HG03342 (cell line): ENCODE measurements around the gene STUM.
"Not testable (repeated sequence)": the region's sequence is repeated elsewhere in the genome, so short reads cannot be mapped to it uniquely, and the experiment has no call there.

ENCODE experiments used
- ATAC-seq: cut with Tn5 transposase; IDR thresholded peaks from one replicate; pipeline ENCODE4 v1.9.1; 2021; ENCODE audit warnings: mild to moderate bottlenecking, moderate library complexity; ENCODE audit not compliant: unreplicated experiment

STUM gene

DNA sequence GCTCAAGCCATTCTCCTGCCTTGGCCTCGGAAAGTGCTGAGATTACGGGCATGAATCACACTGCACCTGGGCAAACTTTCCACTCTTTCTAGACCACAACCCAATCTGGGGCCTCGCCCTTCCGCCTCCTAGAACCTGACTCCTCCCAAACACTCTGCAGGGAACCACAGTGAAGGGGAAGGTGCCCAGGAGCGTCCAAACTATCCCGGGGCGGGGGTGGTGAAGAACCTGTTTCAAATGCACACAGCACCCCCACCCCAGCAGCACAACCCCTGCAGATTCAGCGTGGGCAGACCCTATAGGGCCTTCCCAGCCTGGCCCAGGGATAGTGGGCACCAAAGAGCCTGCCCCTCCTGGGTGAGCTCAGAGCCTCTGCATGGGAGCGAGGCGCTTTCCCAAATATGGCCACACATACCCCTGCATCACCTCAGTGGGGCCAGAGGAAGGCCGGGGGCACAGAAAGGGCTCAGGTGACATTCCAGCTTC lies 86.9 kb downstream of the STUM start:
- ATAC-seq = no peak

DNA sequence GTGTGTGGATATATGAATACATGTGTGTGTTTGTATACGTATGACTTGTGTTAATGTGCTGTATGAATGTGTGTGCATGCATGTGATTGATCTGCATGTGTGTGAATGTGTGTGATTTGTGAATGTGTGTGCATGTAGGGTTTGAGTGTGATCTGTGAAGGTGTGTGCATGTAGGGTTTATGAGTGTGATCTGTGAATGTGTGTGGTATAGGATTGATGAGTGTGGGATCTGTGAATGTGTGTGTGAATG lies 88.2 kb downstream of the STUM start:
- ATAC-seq = no peak

DNA sequence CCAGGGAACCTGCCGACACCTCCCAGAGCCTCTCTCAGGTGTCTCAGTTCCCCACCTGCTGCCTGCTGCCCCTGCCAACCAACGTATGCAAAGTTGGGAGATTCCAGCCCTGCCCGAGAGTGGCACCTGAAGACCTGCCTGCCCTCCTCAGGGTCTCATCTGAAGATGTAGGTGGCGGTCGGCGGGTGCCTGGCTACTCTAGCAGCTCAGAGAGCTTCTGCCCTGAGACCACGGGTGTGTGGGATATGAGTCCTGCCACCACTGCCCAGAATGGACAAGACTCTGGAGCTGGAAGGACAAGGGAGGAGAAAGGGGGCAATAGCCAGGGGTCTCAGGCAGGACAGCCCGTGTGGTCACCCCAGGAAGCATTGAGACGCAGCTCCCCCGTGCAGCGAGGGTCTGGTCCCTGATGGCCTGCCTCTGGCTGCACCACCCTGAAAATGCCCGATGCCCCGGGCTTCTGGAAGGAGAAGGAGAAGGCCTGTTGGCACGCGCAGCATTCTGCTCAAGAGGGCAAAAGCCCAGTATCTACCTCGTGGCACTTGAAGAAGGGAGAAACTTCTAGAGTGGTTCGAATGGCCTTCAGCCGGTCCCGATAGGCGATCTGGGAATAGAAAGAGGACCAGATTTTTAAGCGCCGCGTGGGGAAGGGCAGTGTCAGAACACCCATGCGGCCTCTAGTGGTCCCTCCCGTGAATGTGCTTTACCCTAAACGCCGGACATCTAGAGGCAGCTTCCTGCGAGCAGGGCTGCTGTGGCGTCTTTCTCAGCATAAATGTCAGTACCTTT lies 88.8 kb downstream of the STUM start:
- no peak for ATAC-seq

DNA sequence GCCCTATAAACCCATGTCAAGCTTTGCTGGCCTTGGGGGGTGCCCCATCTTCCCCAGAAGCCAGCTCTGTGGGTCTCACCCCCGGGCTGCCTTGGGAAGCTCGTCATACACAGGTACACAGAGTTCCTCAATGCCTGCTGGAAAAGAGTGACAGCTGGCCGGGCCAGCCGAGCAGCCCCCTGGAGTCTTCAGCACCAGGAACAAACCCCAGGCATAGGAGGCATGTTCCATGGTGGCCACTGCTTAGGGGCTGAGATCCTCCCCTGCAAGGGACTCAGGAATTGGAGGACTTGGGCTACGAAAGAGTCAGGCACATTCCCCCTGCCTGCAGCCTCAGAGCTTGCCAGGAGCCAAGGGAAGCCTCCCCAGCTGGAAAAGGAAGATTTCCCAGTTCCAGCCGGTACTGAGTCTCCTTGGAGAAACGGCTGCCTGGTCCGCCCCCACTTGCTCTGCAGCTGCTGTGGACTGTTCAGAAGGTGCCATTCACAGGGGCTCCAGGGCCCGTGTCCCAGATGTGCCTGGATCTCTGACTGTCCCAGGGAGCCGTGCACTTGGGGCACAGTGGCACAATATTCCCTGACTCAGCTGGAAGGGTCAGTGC lies 89.5 kb downstream of the STUM start:
- no peak for ATAC-seq

DNA sequence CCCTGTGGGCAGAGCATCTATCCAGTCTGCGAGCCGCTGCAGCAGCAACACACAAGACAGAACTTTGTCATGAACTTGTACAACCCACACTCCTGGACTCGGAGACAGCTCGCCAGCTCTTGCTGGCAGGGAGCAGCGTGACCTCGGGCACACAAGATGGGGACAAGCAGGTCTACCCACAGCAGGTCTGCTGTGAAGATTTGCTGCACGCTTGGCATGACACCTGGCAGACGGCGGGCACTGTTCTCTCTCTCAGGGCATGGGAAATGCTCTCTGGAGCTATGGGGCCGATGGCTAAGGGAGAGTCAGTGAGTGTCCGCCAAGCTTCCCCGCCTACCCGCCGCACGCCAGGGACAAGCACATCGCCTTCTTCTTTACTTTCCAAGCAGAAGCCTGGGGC lies 90.0 kb downstream of the STUM start:
- no peak for ATAC-seq

DNA sequence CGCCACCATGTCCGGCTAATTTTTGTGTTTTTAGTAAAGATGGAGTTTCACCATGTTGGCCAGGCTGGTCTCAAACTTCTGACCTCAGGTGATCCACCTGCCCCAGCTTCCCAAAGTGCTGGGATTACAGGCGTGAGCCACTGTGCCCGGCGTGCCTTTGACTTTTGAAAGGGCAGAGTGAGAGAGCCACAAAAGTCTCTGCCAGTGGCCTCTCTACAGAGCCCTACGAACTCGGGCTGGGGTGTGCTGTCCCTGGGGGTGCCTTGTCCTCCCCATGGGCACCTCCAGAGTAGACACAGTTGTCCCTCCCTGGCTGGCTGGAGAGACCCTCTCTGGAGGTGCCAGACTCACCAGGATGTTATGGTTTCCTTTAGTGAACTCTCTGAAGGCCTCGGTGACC lies 90.6 kb downstream of the STUM start:
- not testable (repeated sequence) for ATAC-seq

DNA sequence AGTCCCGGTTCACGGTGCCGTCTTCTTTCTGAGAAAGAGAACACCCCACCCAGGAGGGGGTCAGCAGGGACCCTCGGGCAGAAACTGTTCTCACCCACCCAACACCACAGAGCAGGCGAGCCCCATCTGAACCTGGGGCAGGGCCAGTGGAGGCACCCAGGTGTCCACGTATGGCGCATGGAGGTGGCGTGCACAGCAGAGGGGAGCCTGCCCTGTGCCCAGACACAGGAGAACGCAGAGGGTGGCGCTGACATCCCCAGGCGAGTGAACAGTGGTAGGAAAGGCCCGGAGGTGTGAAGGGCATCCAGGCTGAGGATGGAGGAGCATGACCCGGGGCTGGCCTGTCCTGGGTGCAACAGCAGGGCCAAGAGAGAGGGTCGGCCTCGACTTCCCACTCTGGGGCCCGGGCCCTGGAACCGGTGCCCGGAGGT lies 91.1 kb downstream of the STUM start:
- ATAC-seq = no peak

DNA sequence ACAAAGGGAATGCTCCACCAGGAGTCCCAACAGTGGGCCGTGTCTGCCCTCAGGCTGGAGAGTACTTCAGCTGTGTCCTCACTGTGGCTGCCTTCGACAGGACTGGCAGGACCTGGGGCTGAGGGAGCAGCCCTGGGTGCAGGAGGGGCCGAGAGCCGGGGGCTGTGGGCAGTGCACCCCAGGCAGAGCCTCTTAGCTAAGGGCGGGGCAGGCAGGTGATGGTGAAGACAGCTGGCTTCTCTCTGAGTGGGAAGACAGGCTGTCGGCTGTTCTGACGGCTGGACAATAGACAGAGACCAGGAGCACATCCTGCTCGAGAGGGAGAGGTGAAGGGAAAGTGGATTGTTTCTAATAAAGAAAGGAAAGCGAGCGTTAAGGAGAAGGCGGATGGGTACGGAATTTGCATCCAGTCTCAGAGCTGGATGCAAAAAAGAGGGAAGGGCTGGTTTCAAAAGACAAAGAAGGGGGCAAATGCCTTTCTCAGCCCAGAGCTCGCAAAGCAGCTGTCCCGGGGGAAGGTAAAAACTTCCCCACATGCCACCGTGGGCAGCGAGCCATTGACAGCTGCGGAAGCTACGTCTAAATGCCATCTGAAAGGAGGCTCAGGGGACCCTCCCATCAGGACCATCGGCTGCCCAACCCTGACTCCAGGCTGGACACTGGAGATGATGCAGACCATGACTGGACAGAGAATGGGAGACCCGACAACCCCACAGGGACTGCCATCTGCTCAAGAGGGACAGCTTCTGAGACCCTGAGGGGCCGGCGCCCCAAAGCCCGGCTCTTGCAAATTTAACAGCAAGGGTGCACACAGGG lies 92.0 kb downstream of the STUM start:
- no peak for ATAC-seq

DNA sequence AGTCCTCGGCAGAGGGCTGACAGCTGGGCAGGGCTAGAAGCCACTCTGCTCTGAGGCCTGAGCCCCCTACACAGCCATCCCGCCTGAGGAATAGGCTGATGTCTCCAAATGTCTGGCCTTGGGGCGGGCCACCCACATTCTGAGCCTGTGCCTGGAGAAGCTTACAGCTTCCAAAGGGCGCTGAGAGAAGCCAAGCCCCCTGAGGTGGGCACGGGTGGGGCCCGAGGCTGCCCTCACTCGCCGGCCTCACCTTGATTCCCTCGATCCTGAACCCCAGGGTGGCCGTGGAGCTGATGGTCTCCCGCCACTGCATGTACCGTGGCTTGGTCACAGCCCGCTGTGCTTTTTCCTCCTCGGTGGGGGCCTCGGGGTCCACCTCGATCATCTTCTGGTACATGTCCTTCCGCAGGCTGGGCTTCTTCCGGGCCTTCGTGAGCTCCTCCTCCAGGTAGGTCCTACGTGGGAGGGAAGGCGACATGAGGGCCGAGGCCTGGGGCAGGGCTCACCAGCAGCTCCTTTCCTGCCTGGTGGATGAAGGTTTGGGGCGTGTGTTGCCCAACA lies 93.2 kb downstream of the STUM start:
- ATAC-seq = no peak

DNA sequence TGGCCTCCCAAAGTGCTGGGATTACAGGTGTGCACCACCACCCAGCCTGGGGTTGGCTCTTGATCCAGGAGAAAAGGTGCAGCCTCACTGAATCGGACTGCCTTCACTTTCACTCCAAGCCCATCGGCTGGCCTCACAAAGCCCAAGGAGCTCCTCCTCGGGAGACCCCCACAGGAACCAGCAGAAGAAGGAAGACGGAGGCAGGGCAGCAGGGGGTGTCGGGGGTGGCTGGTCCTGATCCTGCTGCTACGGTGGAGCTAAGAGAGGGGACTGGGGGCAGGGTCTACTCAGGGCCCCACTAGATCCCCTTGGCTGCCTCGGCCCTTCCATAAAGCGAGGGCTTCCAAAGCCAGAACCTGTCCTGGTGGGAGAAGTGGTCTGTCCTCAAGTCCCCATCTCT lies 93.9 kb downstream of the STUM start:
- no peak for ATAC-seq

DNA sequence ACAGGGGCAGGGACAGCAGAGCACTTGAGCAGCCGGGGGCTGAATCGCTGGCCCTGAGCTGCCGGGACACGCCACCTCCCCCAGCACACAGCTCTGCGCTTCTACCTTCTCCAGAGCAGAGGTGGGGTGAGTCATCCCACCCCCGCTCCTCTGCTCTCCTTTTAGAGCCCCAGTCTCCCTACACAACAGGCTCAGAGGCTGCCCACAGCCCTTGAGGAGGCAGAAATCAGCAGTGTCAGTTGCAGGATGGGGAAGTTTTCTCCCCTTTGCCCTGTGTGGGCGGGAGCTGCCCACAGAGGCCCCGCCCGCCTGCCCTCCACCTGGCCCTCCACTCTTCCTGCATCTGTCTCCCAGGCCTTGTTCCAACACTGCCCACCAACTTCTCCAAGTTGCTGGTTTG lies 94.6 kb downstream of the STUM start:
- peak; percentile 79 for ATAC-seq

DNA sequence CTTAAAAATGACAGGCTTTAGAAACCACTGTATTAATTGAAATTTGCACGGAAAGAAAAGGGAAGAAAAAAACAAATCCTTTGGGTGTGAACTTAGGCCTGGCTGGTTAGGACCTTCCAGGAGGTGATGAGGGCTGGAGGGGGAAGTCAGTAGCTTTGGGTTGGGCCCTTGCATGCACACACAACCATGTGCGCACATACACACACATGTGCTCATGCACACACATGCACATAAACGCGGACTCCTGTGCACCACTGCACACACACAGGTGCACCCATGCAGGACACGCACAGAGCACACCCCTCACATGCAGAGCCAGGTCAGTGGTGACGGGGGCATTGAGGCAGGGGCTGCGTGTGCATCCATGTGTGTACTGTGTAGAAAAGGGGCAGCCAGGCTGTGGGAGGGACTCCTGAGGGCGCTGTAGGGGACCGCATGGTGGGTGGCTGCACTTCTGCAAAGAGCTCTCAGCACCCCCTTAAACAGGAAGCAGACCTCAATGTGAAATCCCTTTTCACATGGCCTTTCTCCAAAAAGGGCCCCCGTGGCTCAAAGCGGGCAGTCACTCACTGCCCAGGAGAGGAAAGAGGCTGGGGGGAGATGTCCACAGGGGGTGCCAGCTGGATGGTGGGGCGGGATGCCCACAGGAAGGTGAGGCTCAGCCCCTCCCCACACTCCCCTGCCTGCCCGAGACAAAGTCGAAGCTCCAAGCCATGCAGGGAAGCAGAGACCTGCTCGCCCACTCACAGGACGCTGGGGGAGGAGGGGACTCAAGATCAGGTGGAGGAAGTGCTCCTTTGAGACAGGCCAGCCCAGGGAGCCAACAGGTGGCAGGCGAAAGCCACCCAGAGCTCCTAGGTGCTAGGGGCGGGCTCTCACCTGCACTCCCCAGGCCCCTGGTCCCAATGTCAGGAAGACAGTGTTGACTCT lies 95.3 kb downstream of the STUM start:
- peak; percentile 35 for ATAC-seq

DNA sequence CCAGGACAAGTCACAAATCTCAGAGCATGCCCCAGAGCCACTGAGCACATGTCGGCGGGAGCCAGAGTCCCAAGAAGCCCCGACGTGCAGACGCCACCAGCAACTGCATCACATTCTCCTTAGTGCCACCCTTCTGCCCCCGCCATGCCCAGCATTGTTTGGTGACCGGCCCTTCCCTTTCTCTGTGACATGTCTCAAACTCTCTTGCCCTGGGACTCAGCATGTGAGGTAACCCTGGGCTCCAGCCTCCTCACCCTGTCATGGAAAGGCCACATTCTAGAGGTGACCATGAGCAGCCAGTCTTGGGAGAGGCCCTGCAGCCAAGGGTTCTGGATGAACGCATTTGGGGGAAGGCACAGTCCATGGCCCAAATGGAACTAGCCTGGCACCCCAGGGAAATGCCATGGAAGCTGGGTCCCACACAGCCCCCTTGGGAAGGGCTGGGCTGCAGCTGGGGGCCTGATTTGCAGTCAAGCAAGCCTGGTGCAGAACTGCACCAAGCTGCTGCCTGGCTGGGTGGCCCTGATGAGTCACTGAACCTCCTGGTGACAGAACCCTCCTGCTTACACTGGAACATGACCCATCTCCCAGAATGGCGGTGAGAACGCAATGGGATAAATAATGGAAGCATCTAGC lies 96.1 kb downstream of the STUM start:
- ATAC-seq = no peak

DNA sequence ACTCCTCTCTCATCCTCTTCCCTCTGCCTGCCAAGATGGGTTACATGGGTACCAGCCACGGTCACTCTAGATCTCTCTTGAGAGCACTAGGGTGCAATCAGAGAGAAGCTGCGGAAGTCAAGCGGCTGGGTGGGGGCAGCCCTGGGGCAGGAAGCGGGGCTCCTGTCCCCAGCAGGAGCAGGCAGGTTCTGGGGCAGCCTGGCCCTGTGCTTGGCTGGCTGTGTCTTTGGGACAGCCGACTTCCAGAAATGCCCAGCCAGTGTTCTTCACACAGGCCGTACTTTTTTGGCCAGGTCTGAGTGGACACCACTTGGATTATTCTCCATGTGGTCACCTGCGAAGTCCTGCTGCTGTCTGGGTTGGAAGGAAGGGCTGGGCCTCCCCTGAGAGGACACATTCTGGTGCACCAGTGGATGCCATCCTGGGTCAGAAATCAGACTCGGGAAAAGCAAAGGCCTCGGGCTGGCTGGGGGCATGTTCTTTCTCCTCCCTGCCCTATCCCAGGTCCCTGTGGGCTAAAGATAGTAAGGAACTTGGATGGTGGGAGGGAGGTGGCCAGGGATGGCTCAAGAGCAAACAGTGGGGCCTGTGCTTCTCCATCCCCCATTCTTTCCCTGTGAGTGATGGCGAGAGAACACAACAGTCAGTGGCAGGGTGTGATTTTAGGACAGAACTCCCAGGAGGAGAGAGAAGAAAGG lies 96.9 kb downstream of the STUM start:
- no peak for ATAC-seq

DNA sequence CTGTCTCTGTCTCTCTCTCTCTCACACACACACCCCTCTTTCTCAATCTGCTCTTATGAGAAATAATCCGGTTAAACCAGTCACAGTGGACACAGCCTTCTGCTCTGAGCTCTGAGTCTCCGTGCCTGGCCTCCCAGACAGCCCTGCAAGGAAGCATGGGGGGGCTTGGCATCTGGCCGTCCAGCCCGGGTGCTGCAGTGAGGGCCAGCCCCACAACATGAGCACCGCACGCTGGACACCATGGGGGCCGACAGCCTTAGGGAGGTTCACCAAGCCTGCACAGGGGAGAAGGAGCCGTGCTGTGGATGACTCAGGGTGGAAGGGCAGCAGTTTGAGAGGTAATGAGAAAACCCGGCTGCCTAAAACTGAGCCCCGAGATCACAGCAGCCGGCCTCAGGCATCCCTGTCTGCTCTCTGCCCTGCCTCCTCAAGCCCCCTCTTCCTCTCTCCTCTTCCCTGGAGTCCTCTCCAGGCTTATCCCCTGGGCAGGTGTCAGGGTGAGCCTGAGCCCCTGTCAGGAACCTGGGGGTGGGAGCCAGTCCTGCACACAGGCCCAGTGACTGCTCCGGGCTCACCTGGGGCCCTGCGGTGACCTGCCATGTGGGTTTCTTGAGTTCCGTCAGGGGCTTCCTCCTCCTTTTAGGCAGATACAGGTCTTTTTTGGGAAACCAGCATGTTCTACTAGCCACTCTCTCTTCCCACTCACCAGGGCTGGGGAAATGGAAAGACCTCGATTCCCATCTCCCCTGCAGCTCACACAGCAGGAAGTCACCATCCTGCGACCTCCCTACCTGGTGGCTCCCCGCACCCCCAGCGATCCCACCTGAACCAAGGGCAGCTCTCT lies 97.7 kb downstream of the STUM start:
- ATAC-seq = no peak

DNA sequence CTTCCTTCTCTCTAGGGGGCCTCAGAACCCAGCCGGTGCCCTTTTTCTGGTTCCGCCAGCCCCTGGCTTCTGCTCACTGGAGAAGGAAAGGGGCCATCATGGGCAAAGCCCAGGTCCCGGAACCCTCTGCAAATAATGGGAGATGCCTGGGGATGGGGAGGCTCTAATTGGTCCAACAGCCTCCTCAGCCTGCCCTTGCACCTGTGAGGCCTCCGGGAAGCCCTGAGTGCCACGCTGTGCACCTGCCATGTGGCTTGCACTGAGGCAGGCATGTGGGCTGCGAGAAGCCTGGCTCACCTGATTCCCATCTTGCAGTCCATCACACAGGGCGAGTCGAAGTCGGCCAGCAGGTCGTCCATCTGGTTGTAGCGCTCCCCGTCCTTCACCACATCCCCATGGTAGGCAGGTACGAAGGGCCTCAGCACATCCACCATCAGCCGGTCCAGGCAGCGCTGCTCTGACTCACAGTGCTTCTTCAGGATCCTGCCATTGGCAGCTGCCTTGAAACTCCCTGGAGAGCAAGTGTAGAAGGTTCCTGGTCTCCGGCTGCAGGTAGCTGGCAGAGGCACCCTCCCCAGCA lies 98.4 kb downstream of the STUM start:
- ATAC-seq = no peak

DNA sequence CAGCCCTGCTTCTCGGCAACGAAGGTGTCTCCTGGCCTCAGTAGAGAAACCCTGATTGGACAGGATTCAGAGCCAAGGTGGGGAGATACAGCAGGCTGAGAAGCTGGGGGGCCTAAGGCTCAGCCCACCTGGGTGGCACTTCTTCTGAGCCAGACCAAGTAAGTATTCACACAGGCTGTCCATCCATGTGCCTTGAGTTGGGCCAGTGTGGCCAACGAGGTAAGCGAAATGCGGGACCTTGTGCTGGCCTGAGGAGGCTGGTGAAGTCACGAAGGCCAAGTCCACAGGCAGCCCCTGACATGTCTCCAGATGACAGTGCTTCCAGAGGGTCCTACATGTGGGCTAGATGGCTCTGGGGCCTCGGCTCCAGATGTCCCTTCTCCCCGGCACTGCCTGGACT lies 99.2 kb downstream of the STUM start:
- no peak for ATAC-seq

DNA sequence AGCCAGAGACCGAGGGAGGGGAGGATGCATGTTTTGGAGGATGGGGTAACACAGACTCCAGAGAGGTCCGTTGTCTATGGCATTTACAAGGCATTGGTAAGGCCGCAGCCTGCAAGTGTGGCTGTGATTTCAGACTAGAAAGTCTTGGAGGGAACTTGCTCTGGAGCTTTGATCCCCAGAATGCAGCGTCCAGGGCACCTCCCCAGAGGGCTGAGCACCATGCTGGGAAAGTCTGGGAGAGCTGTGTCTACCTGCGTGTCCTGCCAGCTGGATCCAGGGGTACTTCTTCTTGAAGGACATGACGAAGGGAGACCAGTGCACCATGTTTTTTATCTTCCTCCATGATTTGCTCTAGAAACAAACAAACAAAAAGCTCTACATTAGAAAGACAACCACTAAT lies 99.9 kb downstream of the STUM start:
- ATAC-seq = no peak
